ENCODE results near the gene SLC41A1.

GRCh38 chr1:205840146-205840923 lies 27.3 kb upstream of the SLC41A1 start:
- TF ChIP-seq CTCF (IDR thresholded peaks at IDR 0.05) = no peak
- no peak for TF ChIP-seq POLR2A (IDR thresholded peaks at IDR 0.05)
- no peak for TF ChIP-seq EP300 (IDR thresholded peaks at IDR 0.05)
